GM12865 (cell line): ENCODE results near the gene TMUB1.

Source experiments
- DNase-seq: peaks from one replicate; pipeline ENCODE4 v3.0.0; 2010; ENCODE audit warnings: low read depth
- H3K4me3 ChIP-seq: 2 replicates; pipeline ENCODE4 v1.5.1; 2011; ENCODE audit warnings: mild to moderate bottlenecking, low read depth, low read length, control low read depth
- TF ChIP-seq, protein P1 (sequence below): IDR thresholded peaks from 2 replicates; pipeline ENCODE4 v1.5.1; 2011; ENCODE audit warnings: low read length, control low read depth, low read depth, inconsistent platforms; ENCODE audit not compliant: insufficient read depth; ENCODE audit errors: missing control alignments

Gene TMUB1

DNA sequence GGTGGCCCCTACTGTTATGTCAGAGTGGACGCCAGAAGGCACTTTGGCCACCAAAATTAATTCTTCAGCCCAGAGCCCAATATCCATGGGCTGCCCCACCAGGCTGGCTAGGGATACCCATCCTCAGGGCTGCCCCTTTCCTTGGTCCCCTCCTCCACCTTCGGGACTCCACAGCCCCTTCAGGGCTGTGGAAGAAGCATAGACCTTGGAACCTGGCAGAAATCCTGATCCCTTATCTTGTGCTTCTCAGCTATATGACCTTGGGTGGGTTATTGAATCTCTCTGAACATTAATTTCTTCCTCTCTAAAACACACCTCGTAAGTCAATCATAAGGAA is 499 bp upstream of the TMUB1 start:
- TF ChIP-seq, protein P1, sequence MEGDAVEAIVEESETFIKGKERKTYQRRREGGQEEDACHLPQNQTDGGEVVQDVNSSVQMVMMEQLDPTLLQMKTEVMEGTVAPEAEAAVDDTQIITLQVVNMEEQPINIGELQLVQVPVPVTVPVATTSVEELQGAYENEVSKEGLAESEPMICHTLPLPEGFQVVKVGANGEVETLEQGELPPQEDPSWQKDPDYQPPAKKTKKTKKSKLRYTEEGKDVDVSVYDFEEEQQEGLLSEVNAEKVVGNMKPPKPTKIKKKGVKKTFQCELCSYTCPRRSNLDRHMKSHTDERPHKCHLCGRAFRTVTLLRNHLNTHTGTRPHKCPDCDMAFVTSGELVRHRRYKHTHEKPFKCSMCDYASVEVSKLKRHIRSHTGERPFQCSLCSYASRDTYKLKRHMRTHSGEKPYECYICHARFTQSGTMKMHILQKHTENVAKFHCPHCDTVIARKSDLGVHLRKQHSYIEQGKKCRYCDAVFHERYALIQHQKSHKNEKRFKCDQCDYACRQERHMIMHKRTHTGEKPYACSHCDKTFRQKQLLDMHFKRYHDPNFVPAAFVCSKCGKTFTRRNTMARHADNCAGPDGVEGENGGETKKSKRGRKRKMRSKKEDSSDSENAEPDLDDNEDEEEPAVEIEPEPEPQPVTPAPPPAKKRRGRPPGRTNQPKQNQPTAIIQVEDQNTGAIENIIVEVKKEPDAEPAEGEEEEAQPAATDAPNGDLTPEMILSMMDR = no peak
- H3K4me3 ChIP-seq = peak overlapping the region; percentile 84
- no peak for DNase-seq

DNA sequence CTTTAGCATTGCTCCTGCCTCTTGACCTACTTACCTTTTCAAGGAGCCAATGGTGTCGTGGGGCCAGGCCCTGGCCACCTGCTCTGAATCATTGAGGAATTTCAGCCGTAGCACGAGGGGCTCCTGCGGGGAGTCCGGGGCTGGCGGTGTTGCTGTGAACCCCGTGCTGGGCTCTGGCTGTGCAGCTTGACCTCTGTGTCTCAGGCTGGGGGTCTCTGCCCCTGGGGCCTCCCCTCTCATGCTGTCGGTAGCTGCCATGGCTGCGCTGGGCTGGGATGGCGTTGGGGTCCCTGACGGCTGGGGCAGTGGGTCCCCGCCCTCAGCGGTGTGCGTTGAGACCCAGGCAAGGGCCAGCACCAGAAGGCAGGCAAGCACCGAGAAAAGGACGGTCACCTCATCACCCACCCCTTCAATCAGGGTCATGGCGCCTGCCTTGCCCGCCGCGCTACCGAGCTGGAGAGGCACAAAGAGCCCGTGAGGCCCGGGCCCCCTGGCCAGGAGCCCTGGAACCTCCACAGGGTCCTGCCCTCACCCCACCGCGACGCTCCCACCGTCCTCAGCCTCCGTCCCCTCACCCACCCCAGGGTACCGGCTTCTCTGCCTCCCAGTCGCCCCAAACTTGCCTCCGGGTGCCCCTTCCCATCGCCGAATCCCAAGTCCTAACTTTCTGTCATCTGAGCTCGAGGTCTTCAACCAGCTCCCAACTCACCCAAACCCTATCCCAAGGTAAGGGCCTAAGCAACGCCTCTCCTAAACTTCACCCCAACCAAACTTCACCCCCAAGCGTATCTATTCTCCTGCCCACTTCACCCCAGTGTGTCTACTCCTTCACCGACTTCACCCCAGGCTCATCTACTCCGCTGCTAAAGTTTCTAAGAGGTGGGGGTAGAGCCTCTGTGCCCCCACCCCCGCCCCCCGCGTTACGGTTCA is 887 bp downstream of the TMUB1 start:
- TF ChIP-seq, protein P1 = no peak
- H3K4me3 ChIP-seq = peak overlapping the region; percentile 84
- DNase-seq = no peak

DNA sequence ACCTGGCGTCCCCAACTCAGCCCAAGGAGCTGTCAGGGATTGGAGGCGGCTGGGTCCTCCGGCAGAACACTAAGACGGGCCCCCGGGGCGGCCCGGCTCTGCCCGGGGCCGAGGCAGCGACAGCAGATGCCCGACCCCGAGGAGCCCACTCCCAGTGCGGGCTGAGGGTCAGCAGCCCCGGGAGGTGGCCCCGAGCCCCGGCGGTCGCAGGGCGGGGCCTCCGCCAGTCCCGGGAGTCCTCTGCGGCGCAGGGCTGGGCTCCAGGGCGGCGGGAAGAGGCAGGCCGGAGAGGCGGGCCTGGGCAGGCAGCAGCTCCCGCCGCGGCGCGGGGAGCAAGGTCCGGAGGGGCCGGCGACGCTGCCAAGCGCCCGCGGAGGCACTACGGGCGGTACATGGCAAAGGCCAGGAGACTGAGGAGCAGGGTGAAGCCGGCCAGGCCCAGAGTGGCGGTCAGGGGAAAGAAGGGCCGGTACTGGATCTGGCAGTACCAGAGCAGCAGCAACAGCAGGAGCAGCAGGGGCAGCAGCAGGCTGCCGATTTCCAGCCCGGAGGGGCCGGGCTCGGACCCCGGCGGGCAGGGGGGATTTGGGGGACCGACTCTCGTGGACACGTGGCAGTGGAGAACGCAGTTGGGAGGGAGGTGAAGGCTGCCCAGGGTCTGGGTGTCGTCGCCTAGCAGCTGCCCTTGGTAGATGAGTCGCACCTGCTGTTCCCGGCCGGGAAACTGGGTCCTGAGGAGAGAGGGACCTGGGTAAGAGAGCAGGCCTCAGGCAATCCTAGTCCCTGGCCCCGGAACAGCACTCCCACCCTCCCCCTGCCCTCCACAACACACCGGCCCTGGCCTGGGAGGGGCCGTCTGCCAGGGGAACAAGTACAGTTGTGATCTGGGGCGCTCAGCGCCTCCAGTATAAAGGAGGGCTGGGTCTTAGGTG is 1.9 kb downstream of the TMUB1 start:
- DNase-seq = no peak
- TF ChIP-seq, protein P1 = no peak
- peak overlapping the region; percentile 84 for H3K4me3 ChIP-seq

DNA sequence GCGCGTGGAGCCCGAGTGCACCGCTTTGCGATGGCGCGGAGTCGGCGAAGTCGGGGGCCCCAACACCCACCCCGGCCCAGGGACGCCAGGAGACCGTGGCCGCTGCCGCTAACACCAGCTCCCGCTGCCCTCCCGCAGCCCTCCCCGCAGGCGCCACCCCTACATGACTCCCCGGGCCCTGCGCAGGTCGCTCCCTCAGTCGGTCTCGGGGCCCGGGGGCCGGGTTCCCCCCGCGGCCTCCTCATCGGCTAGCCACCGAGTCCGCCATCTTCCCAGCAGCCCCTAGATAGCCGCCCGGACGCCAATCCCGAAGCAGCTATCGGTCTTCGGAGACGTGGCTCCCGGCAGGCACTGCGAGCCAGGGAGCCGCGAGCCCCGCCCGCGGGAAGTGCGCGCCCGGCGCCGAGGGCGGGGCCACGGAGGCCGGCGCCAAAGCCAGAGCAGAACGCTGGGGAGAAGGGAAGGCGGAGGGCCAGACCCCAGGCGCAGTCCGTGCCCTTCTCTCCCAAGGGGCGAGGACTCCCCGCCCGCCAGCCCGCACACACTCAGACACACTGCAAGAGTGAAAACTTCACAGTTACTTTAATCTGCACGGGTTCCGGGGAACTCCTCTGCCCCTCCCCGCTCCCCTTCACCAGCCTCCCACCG is 2.6 kb downstream of the TMUB1 start, which contains the start of gene FASTK:
Gene FASTK (minus strand): TSS at position 288 of the 648 bp plus-strand sequence. CDS start 43 bp downstream, at position 245.
- peak; percentile 93 for DNase-seq
- TF ChIP-seq, protein P1 = no peak
- peak within 1 kb of the TSS; percentile 61 for H3K4me3 ChIP-seq

DNA sequence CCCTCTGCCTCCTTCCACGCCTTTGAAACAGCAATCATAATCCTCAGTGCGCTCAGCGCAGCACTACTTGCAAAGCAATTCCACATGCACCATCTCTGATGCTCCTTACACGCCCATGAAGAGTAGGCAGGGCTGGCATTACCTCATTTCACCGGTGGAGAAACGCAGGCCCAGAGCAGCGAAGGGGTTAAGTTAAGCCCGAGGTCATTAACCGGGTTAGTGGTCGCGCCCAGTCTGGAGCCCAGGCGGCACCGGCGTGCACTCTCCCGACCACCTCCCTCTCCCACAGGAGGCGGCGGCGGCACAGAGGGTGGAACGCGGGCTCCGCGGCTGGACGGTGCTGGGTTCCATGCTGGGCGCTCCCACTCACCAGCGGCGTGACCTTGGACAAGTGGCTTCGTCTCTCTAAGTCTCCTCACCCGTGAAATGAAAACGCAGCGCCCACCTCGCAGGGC is 3.2 kb downstream of the TMUB1 start:
- H3K4me3 ChIP-seq = peak overlapping the region; percentile 61
- DNase-seq = no peak
- TF ChIP-seq, protein P1 = no peak

DNA sequence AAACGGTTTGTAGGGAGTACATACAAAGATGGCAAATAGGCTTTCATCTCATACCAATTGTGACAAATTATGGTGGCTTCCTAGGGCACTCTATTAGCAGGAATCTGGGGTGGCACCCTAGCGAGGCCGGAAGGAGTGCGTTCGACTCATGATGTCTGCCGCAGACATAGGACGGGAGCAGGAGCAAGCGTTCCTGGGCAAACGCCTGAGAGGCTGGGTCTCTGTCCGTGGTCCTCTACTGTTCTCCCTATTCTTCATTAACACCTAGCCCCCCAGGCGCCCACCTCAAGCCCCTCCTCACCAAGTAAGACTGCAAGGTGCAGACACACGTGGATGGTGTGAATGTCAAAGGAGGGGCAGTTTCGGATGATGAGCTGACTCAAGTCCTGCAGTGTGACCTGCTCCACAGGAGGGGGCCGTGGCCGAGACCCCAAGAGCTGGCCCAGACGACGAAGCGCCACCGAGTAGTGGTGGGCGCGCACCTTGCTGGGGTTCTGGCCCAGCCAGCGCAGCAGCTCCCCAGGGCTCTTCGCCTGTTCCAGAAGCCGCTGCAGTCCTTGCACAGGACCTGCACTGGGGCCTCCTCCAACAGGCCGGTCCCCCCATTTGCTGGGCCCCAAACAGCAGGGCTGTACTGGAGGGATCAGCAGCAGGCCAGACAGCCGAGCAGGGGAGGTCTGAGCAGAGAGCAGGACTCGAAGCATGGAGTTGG is 3.9 kb downstream of the TMUB1 start:
- TF ChIP-seq, protein P1 = no peak
- DNase-seq = no peak
- peak overlapping the region; percentile 61 for H3K4me3 ChIP-seq
